GM12865 (cell line): Measurements from ENCODE around the gene SLC25A11.

Experiments used
- DNase-seq: peaks from one replicate; pipeline ENCODE4 v3.0.0; 2010; ENCODE audit warnings: low read depth
- H3K4me3 ChIP-seq: 2 replicates; pipeline ENCODE4 v1.5.1; 2011; ENCODE audit warnings: mild to moderate bottlenecking, low read depth, low read length, control low read depth
- TF ChIP-seq, protein P1 (sequence below): IDR thresholded peaks from 2 replicates; pipeline ENCODE4 v1.5.1; 2011; ENCODE audit warnings: low read length, control low read depth, low read depth, inconsistent platforms; ENCODE audit not compliant: insufficient read depth; ENCODE audit errors: missing control alignments

SLC25A11 gene

DNA sequence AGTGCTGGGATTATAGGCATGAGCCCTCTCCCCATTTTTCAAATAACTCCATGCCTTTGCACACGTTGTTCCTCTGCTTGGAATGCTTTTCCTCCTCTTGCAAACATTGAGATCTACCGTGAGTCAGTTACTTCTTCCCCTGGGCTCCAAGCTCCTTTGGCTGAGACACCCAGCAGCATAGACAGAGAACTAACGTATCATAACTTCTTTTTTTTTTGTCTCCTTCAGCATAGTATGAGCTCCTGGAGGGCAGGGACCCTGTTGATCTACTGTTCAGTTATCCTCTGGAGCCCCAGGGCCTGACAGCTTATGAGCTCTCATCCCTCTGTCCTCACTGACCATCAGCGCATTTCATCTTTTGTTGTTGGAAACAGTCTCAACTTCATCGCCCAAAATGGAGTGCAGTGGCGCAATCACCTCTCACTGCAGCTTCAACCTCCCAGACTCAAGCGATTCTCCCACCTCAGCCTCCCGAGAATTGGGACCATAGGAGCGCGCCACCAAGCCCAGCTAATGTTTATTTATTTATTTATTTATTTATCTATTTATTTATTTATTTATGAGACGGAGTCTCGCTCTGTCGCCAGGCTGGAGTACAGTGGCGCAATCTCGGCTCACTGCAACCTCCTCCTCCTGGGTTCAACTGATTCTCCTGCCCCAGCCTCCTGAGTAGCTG, 25.6 kb upstream of the SLC25A11 start:
- no peak for DNase-seq
- H3K4me3 ChIP-seq: peak overlapping the region; percentile 84; the same call in 1 of the 2 replicates
- TF ChIP-seq, protein P1, sequence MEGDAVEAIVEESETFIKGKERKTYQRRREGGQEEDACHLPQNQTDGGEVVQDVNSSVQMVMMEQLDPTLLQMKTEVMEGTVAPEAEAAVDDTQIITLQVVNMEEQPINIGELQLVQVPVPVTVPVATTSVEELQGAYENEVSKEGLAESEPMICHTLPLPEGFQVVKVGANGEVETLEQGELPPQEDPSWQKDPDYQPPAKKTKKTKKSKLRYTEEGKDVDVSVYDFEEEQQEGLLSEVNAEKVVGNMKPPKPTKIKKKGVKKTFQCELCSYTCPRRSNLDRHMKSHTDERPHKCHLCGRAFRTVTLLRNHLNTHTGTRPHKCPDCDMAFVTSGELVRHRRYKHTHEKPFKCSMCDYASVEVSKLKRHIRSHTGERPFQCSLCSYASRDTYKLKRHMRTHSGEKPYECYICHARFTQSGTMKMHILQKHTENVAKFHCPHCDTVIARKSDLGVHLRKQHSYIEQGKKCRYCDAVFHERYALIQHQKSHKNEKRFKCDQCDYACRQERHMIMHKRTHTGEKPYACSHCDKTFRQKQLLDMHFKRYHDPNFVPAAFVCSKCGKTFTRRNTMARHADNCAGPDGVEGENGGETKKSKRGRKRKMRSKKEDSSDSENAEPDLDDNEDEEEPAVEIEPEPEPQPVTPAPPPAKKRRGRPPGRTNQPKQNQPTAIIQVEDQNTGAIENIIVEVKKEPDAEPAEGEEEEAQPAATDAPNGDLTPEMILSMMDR: no peak

- DNase-seq: no peak
- no peak overlapping the region for H3K4me3 ChIP-seq
- TF ChIP-seq, protein P1: no peak
These were observed 20.6 kb upstream of the SLC25A11 start for GRCh38 chr17:4960279-4960922.

DNA sequence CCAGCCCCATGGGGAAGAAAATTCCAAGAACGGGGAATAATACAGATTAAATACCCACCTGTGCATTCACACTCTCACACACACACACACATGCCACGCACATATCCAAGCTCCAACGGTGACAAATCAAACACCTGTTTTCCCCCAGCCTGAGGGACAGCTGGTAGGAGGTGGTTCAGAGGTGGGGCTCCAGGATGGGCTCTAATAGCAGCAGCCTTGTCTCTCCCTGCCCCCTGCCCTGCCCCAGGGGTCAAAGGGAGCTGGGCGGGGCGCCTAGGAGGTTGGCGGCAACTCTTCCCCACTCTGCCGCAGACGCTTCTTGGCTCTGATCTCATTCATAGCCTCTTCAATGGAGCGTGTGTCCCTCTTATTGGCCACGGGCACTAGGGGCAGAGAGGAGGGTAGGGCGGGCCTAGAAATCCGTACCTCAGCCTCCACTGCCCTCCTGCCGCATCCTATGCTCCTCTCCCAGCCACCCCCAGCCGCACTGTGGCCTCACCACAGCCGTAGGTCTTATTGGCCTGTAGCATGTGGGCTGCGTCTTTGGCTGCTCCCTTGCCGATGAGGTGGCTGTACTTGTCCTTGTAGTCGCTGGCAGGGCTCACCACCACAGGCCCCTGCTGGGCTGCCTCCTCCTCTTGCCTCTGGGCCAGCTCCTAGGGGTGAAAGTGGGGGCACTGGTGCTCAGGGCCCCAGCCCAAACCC, 19.6 kb upstream of the SLC25A11 start:
- TF ChIP-seq, protein P1: no peak
- no peak for DNase-seq

GRCh38 chr17:4958102-4958501, 18.3 kb upstream of the SLC25A11 start:
- no peak for DNase-seq
- H3K4me3 ChIP-seq: no peak overlapping the region
- TF ChIP-seq, protein P1: no peak

More for the DNA sequence above, 19.6 kb upstream of the SLC25A11 start:
- no peak overlapping the region for H3K4me3 ChIP-seq

DNA sequence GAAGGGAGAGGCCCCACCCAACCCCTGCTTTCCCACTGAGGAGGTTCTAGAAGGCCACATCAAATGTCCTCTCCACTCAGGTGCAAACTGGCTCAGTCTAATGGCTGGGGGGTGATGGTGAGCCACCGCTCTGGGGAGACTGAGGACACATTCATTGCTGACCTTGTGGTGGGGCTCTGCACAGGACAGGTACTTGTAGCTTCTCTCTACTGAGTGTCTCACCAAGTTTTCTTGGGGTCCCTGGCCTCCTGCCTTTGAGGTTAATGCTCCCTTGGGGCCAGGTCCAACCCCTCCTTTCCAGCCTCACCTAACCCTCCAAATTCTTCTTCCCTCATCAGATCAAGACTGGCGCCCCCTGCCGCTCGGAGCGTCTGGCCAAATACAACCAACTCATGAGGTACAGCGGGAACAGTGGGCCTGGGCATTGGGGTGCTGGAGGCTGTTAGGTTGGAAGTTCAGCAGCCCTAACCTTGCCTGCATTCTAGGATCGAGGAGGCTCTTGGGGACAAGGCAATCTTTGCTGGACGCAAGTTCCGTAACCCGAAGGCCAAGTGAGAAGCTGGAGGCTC, 16.7 kb upstream of the SLC25A11 start:
- H3K4me3 ChIP-seq: no peak overlapping the region
- peak; percentile 61 for DNase-seq
- TF ChIP-seq, protein P1: peak; percentile 48

GRCh38 chr17:4955091-4955490, 15.2 kb upstream of the SLC25A11 start:
- H3K4me3 ChIP-seq: no peak overlapping the region
- no peak for DNase-seq
- TF ChIP-seq, protein P1: no peak
